Endodermal cell (in vitro differentiated cells): ENCODE data around the gene NMD3. TPM values are rescaled to one million over a fixed set of nuclear protein-coding genes. Genes with fewer than 3 reads are reported as not detected.

ENCODE experiments used
- DNase-seq: peaks from one replicate; pipeline ENCODE4 v3.0.0-alpha.2; 2017
- H3K27ac ChIP-seq: 2 replicates; pipeline ENCODE4 v1.5.1; 2013; ENCODE audit warnings: mild to moderate bottlenecking, low read depth, low read length, moderate library complexity
- H3K27me3 ChIP-seq: 2 replicates; pipeline ENCODE4 v1.6.1; 2013; ENCODE audit warnings: mild to moderate bottlenecking, low read length, moderate library complexity; ENCODE audit not compliant: insufficient read depth, control insufficient read depth, poor library complexity, severe bottlenecking
- H3K36me3 ChIP-seq: 2 replicates; pipeline ENCODE4 v1.7.0; 2013; ENCODE audit warnings: mild to moderate bottlenecking, low read length, moderate library complexity; ENCODE audit not compliant: control insufficient read depth, insufficient read depth
- H3K4me1 ChIP-seq: one replicate; pipeline ENCODE4 v1.7.0; 2013; ENCODE audit warnings: low read length; ENCODE audit not compliant: control insufficient read depth, insufficient read depth
- H3K4me3 ChIP-seq: 2 replicates; pipeline ENCODE4 v1.5.1; 2013; ENCODE audit warnings: mild to moderate bottlenecking, low read length, moderate library complexity
- H3K9ac ChIP-seq: 2 replicates; pipeline ENCODE4 v1.6.1; 2013; ENCODE audit warnings: mild to moderate bottlenecking, low read length, moderate library complexity; ENCODE audit not compliant: poor library complexity, severe bottlenecking; ENCODE audit errors: extremely low read depth
- H3K9me3 ChIP-seq: 2 replicates; pipeline ENCODE4 v1.6.1; 2013; ENCODE audit warnings: mild to moderate bottlenecking, low read length, moderate library complexity; ENCODE audit not compliant: control insufficient read depth
- H3K27ac Mint-ChIP-seq: 2 replicates; pipeline ENCODE4 v1.8.0; 2020; ENCODE audit warnings: mixed read lengths
- H3K27me3 Mint-ChIP-seq: 2 replicates; pipeline ENCODE4 v1.8.0; 2021; ENCODE audit warnings: mild to moderate bottlenecking, mixed read lengths; ENCODE audit not compliant: insufficient read depth
- H3K36me3 Mint-ChIP-seq: 2 replicates; pipeline ENCODE4 v1.8.0; 2020; ENCODE audit warnings: low read depth, mixed read lengths
- H3K4me1 Mint-ChIP-seq: 2 replicates; pipeline ENCODE4 v1.8.0; 2020; ENCODE audit warnings: mixed read lengths
- H3K4me3 Mint-ChIP-seq: 2 replicates; pipeline ENCODE4 v1.8.0; 2020; ENCODE audit warnings: mild to moderate bottlenecking, moderate library complexity, mixed read lengths
- H3K9me3 Mint-ChIP-seq: 2 replicates; pipeline ENCODE4 v1.8.0; 2020; ENCODE audit warnings: mild to moderate bottlenecking, mixed read lengths
- CTCF ChIP-seq: fragments of 200-600 bp; sonication (generic); conservative IDR thresholded peaks from 2 replicates; pipeline ENCODE4 v1.5.0; 2021; ENCODE audit warnings: antibody characterized with exemption, mild to moderate bottlenecking
- WGBS, 2 experiments: methylation state at CpG; one replicate each; pipeline versions ENCODE4 v1.1.5 to v1.1.7; 2013; ENCODE audit warnings: missing lambda C conversion rate in 2 of 2, mixed read lengths in 1 of 2; ENCODE audit not compliant: insufficient coverage in 1 of 2, insufficient read length in 1 of 2; 5-methylcytosine and 5-hydroxymethylcytosine counted together
- total RNA-seq, 2 donors: library from RNA; stranded (reverse); fragmentation: NEBNext Ultra II Directional in 1 of 2; extraction: Animal tissue kit (Norgen Biotek cat#: 25700) in 1 of 2; gene quantifications; 2 replicates in 1 of 2; 3 replicates in 1 of 2; pipeline ENCODE4 v1.2.1, GENCODE V29; 2021

NMD3 gene
- total RNA-seq, 2 donors from 2014 or later, result 47.1 to 48.3 TPM

GRCh38 chr3:161197855-161198850, 23.0 kb upstream of the NMD3 start:
- Histone ChIP-seq H3K4me3 (no peak overlapping the region), H3K27ac (no peak overlapping the region), H3K4me1 (no peaks in the 10 kb centered on the region), H3K27me3 (no peaks in the 10 kb centered on the region), H3K9ac (no peak overlapping the region), H3K36me3 (no peaks in the 10 kb centered on the region), H3K9me3 (peaks cover 8% of the 10 kb centered on the region)
- H3K4me3 Mint-ChIP-seq, result no peak overlapping the region
- H3K9me3 Mint-ChIP-seq, result peaks cover 23% of the 10 kb centered on the region
- no peaks in the 10 kb centered on the region for H3K4me1 Mint-ChIP-seq
- no peak overlapping the region for H3K27ac Mint-ChIP-seq
- no peaks in the 10 kb centered on the region for H3K27me3 Mint-ChIP-seq
- TF ChIP-seq CTCF, result no peak
- H3K36me3 Mint-ChIP-seq, result peaks cover 3% of the 10 kb centered on the region
- WGBS, 2 experiments, result 71 to 92% methylated on average over 1 to 5 of the region's 6 CpGs
- DNase-seq, result no peak

DNA sequence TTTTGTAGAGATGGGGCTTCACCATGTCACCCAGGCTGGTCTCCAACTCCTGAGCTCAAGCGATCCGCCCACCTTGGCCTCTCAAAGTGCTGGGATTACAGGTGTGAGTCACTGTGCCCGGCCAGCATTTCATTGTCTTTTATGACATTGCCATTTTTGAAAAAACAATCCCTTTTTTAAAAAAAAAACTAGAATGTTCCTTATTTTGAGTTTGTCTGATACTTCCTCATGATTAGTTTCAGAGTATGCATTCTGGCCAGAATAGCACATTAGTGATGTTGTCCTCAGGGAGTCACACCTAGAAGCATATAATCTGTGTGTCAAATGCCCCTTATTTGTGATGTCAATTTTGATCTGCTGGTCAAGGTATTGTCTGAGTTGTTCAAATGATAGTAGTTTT, 21.2 kb upstream of the NMD3 start:
- no peaks in the 10 kb centered on the region for H3K27me3 ChIP-seq
- WGBS, 2 experiments, result 89 to 95% methylated on average over 3 of the region's 3 CpGs
- H3K27me3 Mint-ChIP-seq, result no peaks in the 10 kb centered on the region

DNA sequence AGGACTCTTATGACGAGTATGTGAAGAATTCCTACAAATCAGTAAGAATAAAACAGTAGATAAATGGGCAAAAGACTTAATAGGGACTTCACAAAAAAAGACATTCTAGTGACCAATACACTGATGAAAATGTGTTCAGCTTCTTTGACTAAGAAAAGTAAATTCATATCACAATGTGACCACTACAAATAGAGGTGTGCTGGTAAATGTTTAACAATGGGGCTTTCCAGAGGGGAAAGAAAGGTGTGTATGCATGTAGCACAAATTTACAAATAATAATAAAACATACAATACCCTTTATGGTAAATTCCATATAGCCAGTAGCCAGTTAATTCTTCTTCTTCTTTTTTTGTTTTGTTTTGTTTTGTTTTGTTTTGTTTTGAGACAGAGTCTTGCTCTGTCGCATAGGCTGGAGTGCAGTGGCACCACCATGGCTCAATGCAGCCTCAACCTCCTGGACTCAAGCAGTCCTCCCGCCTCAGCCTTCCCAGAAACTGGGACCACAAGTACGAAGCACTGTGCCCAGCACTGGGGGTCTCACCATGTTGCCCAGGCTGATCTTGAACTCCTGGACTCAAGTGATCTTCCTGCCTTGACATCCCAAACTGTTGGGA, 17.5 kb upstream of the NMD3 start:
- no peak for TF ChIP-seq CTCF
- Mint-ChIP-seq H3K9me3 (no peaks in the 10 kb centered on the region), H3K27me3 (no peaks in the 10 kb centered on the region), H3K36me3 (no peaks in the 10 kb centered on the region), H3K27ac (no peak overlapping the region), H3K4me1 (no peaks in the 10 kb centered on the region), H3K4me3 (no peak overlapping the region)
- DNase-seq, result no peak
- no peaks in the 10 kb centered on the region for H3K27me3 ChIP-seq
- no peak overlapping the region for H3K9ac ChIP-seq
- no peaks in the 10 kb centered on the region for H3K9me3 ChIP-seq
- no peak overlapping the region for H3K27ac ChIP-seq
- no peaks in the 10 kb centered on the region for H3K4me1 ChIP-seq
- WGBS, 2 experiments, result 92 to 93% methylated on average over 2 to 4 of the region's 4 CpGs
- H3K36me3 ChIP-seq, result no peaks in the 10 kb centered on the region
- H3K4me3 ChIP-seq, result no peak overlapping the region

More for the DNA sequence above, 21.2 kb upstream of the NMD3 start:
- Histone ChIP-seq H3K36me3 (no peaks in the 10 kb centered on the region), H3K4me3 (no peak overlapping the region), H3K27ac (no peak overlapping the region), H3K4me1 (no peaks in the 10 kb centered on the region), H3K9me3 (peaks cover 8% of the 10 kb centered on the region), H3K9ac (no peak overlapping the region)
- H3K4me3 Mint-ChIP-seq, result no peak overlapping the region
- H3K9me3 Mint-ChIP-seq, result peaks cover 19% of the 10 kb centered on the region
- TF ChIP-seq CTCF, result no peak
- H3K36me3 Mint-ChIP-seq, result peaks cover 3% of the 10 kb centered on the region
- no peak overlapping the region for H3K27ac Mint-ChIP-seq
- no peak for DNase-seq
- H3K4me1 Mint-ChIP-seq, result no peaks in the 10 kb centered on the region
